Fibroblast of the conjunctiva (primary cell): ENCODE measurements around the gene PSAT1.
A peak's percentile ranks its signal among the peaks of the same experiment; 100 is the strongest.

Experiments
- DNase-seq: peaks from one replicate; pipeline ENCODE4 v3.0.0-alpha.2; 2010; ENCODE audit warnings: low read depth

PSAT1 gene

DNA sequence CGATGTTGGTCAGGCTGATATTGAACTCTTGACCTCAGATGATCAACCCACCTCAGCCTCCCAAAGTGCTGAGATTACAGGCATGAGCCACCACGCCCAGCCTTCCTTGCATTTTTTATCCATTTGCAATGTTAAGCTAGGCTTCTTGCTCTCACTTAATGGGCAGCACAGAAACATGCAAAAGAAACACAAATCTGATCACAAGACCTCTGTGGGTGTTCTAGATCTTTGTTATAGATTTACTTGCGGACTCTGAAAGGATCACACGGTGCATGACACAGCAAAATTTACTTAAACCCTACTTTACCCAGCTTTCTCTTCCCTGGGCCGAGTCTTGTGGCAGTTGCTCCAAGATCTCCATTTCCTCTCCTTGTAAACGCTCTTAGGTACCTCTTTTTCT lies 71.3 kb downstream of the PSAT1 start:
- DNase-seq: no peak

DNA sequence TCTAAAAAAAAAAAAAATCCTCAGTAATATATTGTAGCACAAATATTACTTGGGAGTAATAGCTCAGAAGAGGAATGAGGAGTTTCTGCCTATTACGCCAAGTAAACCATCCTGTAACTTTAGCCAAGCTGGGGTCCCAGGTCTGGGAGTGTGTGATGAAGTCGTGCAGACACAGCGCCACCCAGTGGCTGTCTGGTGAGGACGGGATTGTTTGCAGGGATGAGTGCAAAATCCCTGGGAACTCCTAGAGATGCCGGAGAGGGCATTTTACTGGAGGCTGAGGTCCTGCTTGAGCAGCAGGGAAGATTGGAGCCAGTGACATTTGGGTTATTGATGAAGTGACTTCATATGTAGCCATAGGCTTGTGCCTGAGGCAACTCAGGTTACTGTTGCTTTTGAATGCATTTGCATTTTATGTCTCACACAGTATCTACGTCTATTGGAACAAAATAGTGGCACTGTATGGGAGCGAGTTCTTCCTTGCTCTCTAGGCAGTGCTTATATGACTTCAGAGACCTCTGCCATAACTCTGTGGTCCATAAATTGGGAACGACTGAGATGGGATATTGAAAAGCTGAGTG lies 72.8 kb downstream of the PSAT1 start:
- DNase-seq: peak; percentile 68

DNA sequence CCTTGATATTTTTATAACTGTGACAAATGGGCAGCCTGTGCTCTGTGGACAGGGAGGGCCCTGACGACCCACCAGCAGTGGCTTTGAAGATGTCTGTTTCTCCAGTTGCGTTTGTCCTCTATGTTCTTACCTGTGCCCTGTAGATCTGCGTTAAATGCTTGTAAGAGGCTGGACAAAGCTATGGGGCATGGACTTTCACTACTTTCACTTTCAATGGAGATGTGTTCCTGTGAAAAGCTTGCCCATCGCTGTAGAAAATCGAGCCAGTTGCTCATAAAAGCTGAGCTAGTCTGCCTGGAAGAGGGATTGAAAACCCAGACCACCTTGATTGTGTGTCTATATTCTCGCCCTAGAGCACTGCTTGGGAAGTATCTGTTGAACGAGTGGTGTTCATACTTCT lies 74.1 kb downstream of the PSAT1 start:
- DNase-seq: no peak

DNA sequence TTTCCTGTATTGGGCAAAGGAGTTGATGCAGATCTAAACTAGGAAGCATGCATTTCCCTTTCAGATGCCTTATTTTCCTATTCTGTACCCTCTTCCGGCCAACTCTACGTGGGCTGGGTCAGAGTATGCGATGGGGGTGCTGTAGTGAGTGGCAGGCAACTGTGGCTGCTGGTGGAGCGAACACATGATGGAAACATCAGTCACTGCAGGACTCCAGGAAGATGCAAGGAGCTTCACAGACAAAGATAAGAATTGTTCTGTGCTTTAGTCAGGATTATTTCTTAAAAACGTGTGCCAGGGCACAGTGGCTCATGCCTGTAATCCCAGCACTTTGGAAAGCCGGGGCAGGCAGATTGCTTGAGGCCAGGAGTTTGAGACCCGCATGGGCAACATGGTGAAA lies 75.1 kb downstream of the PSAT1 start:
- DNase-seq: no peak
